GM21367 (cell line): Measurements from ENCODE around the gene DDTL.
"Not testable (repeated sequence)": the region's sequence is repeated elsewhere in the genome, so short reads cannot be mapped to it uniquely, and the experiment has no call there.

Experiments used
- ATAC-seq: cut with Tn5 transposase; IDR thresholded peaks from one replicate; pipeline ENCODE4 v1.9.1; 2021; ENCODE audit not compliant: unreplicated experiment

The DDTL gene

DNA sequence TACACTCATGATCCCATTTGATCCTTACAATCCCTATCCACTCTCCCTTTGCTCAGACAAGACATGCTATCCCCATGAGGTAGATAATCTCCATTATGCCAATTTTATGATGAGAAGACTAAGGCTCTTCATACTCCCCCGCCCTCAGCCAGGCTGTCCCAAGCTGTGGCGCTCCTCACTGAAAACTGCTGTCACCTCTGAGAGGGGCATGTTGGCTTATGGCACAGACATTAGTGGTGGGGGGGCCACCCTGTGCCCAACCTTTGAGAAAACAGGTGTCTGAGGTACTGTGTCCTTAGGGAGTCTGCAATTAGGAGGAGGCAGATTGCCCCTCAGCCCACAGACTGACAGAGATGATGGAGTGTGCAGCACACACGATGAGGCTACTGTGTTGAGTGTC lies 2.4 kb downstream of the DDTL start:
- ATAC-seq: no peak

- ATAC-seq: no peak
Measured at GRCh38 chr22:23970201-23970641, 3.5 kb downstream of the DDTL start.

GRCh38 chr22:23970816-23971486 lies 4.3 kb downstream of the DDTL start:
- no peak for ATAC-seq

GRCh38 chr22:23971927-23972326 lies 5.2 kb downstream of the DDTL start:
- not testable (repeated sequence) for ATAC-seq

DNA sequence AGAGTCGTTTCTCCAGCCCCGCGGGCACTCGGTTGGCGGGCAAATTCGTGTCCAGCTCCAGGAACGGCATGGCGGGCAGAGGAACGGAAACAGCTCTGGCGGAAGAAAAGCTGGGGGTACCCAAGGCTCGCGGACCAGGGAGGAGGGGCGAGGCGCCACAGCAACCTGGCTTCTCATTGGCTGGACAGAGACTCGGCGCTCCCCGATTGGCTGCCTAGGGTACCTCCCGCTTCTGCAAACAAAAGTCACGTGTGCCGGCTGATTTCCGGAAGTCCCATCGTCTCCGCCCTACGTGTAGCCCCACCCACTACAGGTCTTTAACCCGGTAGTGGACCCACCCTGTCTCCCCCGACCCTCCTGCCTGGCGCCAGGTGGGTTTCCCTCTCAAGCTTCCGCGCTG lies 7.7 kb downstream of the DDTL start, which contains the start of gene DDT:
TSS of gene DDT (minus strand) at position 97 of the 400 bp plus-strand sequence. CDS start at position 70, 27 bp downstream.
- peak; percentile 61 for ATAC-seq

- not testable (repeated sequence) for ATAC-seq
Measured at GRCh38 chr22:23974836-23975352, 8.2 kb downstream of the DDTL start.

- ATAC-seq: not testable (repeated sequence)
Measured at GRCh38 chr22:23977304-23977703, 10.6 kb downstream of the DDTL start.

- not testable (repeated sequence) for ATAC-seq
Measured at GRCh38 chr22:23979557-23980240, 13.0 kb downstream of the DDTL start, which contains the start of gene GSTT2. Gene GSTT2 (plus strand): TSS chr22:23980134.

- not testable (repeated sequence) for ATAC-seq
Measured at GRCh38 chr22:23980567-23980966, 13.9 kb downstream of the DDTL start.

DNA sequence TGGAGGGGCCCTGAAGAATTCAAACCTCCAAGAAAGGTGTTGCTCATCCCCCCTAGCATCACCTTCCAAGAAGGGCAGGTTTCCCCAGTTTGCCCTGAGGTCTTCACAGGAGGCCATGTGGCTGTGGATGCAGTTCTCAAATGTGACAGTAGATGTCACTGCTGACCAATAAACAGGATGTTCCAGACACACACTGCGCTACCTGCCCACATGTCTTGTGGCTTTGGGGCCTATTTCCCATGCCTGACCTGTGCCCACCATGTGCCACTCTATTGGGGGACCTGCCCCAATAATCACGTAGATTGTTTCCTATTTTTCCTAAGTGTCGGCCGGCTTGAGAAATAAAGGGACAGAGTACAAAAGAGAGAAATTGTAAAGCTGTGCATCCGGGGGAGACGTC lies 17.7 kb downstream of the DDTL start:
- ATAC-seq: no peak

DNA sequence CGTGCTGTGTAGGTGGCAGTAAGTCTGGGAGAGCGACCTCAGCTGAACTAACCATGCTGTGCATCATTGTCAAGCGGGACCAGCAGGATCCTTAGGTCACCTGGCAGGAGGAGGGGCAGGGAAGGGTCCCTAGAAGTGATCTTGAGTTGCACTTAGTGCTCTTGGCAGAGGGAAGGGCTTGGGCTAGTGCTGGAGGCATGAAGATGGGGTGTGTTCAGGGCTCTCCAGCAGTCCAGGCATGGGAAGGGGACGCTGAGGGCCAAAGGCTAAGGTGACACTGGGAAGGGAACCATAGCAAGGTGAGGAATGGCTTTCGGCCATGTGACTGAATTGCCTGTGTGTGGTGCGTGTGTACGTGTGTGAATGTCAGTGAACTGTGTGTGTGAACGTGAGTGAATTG lies 19.4 kb downstream of the DDTL start:
- not testable (repeated sequence) for ATAC-seq

DNA sequence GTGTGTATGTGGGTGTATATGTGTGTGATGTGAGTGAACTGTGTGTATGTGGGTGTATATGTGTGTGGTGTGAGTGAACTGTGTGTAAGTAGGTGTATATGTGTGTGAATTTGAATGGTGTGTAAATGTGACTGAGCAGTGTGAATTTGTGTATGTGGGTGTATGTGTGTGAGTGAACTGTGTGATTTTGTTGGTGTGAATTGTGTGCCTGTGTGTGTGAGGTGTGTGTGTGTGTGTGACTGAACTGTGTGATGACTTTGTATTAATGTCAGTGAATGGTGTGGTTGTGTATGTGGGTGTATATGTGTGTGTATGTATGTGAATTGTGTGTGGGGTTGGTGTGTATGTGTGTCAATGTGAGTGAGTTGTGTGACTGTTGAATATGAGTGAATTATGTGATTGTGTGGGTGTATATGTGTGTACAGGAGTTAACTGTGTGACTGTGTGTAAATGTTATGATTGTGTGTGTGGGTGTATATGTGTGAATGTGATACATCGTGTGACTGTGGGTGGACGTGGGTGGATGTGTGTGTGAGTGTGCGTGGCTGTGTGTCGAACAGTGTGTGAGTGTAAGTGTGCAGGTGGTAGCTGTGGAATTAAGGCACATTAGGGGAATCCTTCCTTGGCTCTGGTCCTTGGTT lies 20.0 kb downstream of the DDTL start:
- ATAC-seq: not testable (repeated sequence)

- ATAC-seq: not testable (repeated sequence)
Measured at GRCh38 chr22:23989583-23990244, 23.0 kb downstream of the DDTL start.

GRCh38 chr22:23993080-23993479 lies 26.4 kb downstream of the DDTL start:
- not testable (repeated sequence) for ATAC-seq

- not testable (repeated sequence) for ATAC-seq
Measured at GRCh38 chr22:23993581-23994177, 27.0 kb downstream of the DDTL start.

- ATAC-seq: no peak
Measured at GRCh38 chr22:23997092-23997491, 30.4 kb downstream of the DDTL start.

DNA sequence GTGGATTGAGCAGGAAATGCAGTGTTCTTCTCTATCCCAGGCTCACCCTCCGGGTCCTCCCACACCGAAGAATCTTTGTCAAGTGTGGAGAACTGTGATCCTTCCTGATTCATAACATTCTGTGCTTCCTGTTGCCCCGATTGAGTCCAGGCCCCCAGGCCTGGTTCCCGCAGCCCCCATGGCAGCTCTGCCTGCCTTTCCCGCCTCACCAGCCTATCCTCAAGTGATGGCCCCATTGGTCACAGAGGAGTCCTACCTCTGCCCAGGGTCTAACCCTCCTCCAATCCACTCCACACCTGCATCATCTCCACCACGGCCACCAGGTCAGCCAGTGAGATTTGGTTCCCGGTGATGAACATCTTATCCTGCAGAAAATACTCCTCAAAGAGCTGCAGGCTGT lies 33.1 kb downstream of the DDTL start:
- not testable (repeated sequence) for ATAC-seq

DNA sequence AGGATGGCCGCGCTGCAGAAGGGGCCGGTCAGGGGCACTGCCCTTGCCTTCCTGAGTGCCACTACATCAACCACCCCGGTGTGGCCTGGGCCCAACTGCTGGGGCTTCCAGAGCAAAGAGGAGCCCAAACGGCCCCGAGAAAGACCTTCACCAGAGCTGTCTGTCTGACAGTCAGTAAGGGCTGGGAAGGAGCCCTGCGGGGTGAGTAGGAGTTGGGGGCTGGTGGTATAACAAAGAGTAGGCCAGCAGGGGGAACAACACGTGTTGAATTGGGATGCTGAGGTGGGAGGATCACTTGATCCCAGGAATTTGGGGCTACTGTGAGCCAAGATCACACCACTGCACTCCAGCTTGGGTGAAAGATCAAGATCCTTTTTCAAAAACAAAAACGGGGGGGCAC lies 34.6 kb downstream of the DDTL start:
- no peak for ATAC-seq

GRCh38 chr22:24002272-24002671 lies 35.6 kb downstream of the DDTL start:
- ATAC-seq: no peak

- ATAC-seq: no peak
Measured at GRCh38 chr22:24002851-24003250, 36.2 kb downstream of the DDTL start.

DNA sequence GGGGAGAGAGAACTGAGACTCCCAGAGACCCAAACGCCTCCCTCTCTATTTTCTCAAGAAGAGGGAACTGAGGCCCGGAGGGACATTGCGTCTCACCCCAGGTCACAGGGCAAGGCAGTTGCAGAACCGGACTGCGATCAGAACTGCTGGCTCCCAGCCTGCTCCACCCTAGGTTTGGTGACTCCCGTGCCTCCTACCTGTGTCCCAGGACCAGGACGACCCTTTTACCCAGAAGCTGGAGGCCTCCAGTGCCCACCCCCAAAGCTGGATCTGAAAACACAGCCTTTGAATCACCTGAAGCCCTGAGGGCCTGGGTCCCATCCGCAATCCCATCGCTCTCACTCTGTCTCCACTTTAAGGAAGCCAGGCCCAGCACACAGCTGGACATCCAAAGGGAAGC lies 37.2 kb downstream of the DDTL start:
- no peak for ATAC-seq
